ENCODE data around the gene GALNT4. TPM values are rescaled to one million over a fixed set of nuclear protein-coding genes. Genes with fewer than 3 reads are reported as not detected.

The GALNT4 gene
- total and polyA plus RNA-seq, 2 of the 13 experiments (the other 11 are each of a cell fraction or from before 2014, with no cell fraction given) = 4.9 to 6.8 TPM

- CTCF ChIA-PET (ENCODE audit: low intra/inter-chr PET ratio, low total read pairs) = no interaction called here
- POLR2A ChIA-PET = no interaction called here
- ATAC-seq (no peak), DNase-seq (ENCODE audit: low spot score) (no peak), FAIRE-seq (no peak)
- no peak overlapping the region for H3K9ac ChIP-seq (ENCODE audit: insufficient read depth, low read depth, low read length)
- H4K20me1 ChIP-seq (ENCODE audit: insufficient read depth, low read length) = no peaks in the 10 kb centered on the region
- no peaks in the 10 kb centered on the region for H3K9me3 ChIP-seq (ENCODE audit: low read length)
- TF ChIP-seq GATA4 (IDR thresholded peaks at IDR 0.05; ENCODE audit: borderline replicate concordance, low read depth) (no peak), ZMYM3 (CRISPR knock-in tag; IDR thresholded peaks at IDR 0.05) (no peak), MLX (CRISPR knock-in tag; IDR thresholded peaks at IDR 0.05) (no peak), EEA1 (CRISPR knock-in tag; IDR thresholded peaks at IDR 0.05; ENCODE audit: borderline replicate concordance) (no peak), ZNF776 (CRISPR knock-in tag; IDR thresholded peaks at IDR 0.05) (no peak), FOSL2 (CRISPR knock-in tag; IDR thresholded peaks at IDR 0.05) (no peak), MYNN (CRISPR knock-in tag; IDR thresholded peaks at IDR 0.05; ENCODE audit: low read depth) (no peak), MTERF4 (CRISPR knock-in tag; IDR thresholded peaks at IDR 0.05) (no peak), DNMT1 (CRISPR knock-in tag; IDR thresholded peaks at IDR 0.05) (no peak), GTF3A (CRISPR knock-in tag; conservative IDR thresholded peaks at IDR 0.05) (no peak), ZNF737 (CRISPR knock-in tag; IDR thresholded peaks at IDR 0.05; ENCODE audit: borderline replicate concordance) (no peak), CHCHD3 (CRISPR knock-in tag; IDR thresholded peaks at IDR 0.05) (no peak), KLF15 (CRISPR knock-in tag; IDR thresholded peaks at IDR 0.05; ENCODE audit: borderline replicate concordance) (no peak), ZBTB39 (CRISPR knock-in tag; IDR thresholded peaks at IDR 0.05) (no peak), ELF4 (CRISPR knock-in tag; IDR thresholded peaks at IDR 0.05; ENCODE audit: borderline replicate concordance) (no peak), HNRNPL (IDR thresholded peaks at IDR 0.05; ENCODE audit: low read depth, low read length) (no peak), ZFP91 (CRISPR knock-in tag; IDR thresholded peaks at IDR 0.05; ENCODE audit: borderline replicate concordance) (no peak)
- no peaks in the 10 kb centered on the region for H3K79me2 ChIP-seq (ENCODE audit: insufficient read depth, low read length)
- H3K36me3 ChIP-seq (replicated peaks in 1 of 2; ENCODE audit: control insufficient read depth in 1 of 2, insufficient read depth in 2 of 2, low read length in 2 of 2) = no peaks in the 10 kb centered on the region
- H3K4me3 ChIP-seq (replicated peaks in 1 of 3; ENCODE audit: insufficient read depth in 1 of 3, low read depth in 2 of 3, low read length in 3 of 3) = no peak overlapping the region
- no peak overlapping the region for H3K27ac ChIP-seq (ENCODE audit: extremely low read length, insufficient read depth, low read length)
- in situ Hi-C loops (cut with HindIII; ENCODE audit: extremely low pct_ligation_motif_present, low pct_unique_long_range_greater_than_20kb) (no loop called here), intact Hi-C loops (cut with micrococcal nuclease; ENCODE audit: unreplicated experiment) (no loop called here)
- BruUV-seq (replicated peaks) = no TSS peak
- H2AFZ ChIP-seq (ENCODE audit: low read length) = no peak overlapping the region
- no peak overlapping the region for H3K4me2 ChIP-seq (ENCODE audit: low read depth, low read length)
- no peaks in the 10 kb centered on the region for H3K4me1 ChIP-seq (ENCODE audit: insufficient read depth, low read length)
- H3K27me3 ChIP-seq (ENCODE audit: control insufficient read depth in 1 of 2, insufficient read depth in 2 of 2, low read length in 2 of 2) = peaks cover 0 to 3% of the 10 kb centered on the region in 2 experiments; a peak in 1 of 5 replicates
Measured at GRCh38 chr12:89566615-89567014, 42.0 kb upstream of the GALNT4 start.
